ENCODE measurements around the gene RPL36AL. TPM values are rescaled to one million over a fixed set of nuclear protein-coding genes. Genes with fewer than 3 reads are reported as not detected.

The RPL36AL gene
- polyA plus RNA-seq, 1 donor (not counting 4 experiments of a cell fraction or from before 2014, with no cell fraction given), result 327 TPM

DNA sequence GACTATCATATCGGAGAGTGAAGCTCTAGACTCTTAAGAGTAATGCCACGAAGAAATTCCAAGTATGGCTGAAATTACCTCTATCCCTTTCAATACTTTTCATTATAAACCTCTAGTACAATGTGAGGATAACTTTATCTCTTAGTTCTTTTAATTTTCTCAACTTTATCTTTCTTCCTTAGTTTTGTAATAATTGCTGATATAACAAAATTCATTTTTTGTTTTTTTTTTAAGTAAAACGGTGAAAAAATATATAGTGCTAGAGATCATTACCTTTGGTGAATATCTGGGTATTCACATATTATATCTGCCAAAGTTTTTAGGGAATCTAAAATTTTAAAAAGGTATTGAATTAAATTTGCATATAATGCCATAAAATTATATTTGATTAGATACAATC lies 34.1 kb upstream of the RPL36AL start:
- Histone ChIP-seq H3K27me3 (ENCODE audit: control insufficient read depth, extremely low read depth, insufficient read depth, low read length) (no peaks in the 10 kb centered on the region), H4K20me1 (ENCODE audit: control insufficient read depth, extremely low read depth, insufficient read depth, low read length) (no peaks in the 10 kb centered on the region), H3K36me3 (ENCODE audit: control insufficient read depth in 2 of 2, extremely low read depth in 1 of 2, insufficient read depth in 2 of 2, low read length in 2 of 2) (peaks cover 0 to 1% of the 10 kb centered on the region in 2 experiments), H3K4me2 (ENCODE audit: control insufficient read depth, extremely low read depth, insufficient read depth, low read depth, low read length) (no peak overlapping the region), H3K9me1 (ENCODE audit: control insufficient read depth, extremely low read depth, insufficient read depth, low read length) (no peaks in the 10 kb centered on the region), H3K4me1 (ENCODE audit: control insufficient read depth, extremely low read depth, insufficient read depth, low read length) (peaks cover under 1% of the 10 kb centered on the region), H3K27ac (ENCODE audit: control insufficient read depth, insufficient read depth, low read length) (no peak overlapping the region), H3K9ac (ENCODE audit: control insufficient read depth, extremely low read depth, insufficient read depth, low read length) (no peak overlapping the region), H3K4me3 (ENCODE audit: control insufficient read depth in 2 of 3, extremely low read depth in 1 of 3, insufficient read depth in 2 of 3, low read depth in 1 of 3, low read length in 3 of 3) (no peak overlapping the region), H3K79me2 (ENCODE audit: control insufficient read depth, insufficient read depth, low read length) (no peaks in the 10 kb centered on the region), H3K9me3 (ENCODE audit: control insufficient read depth, low read depth, low read length) (no peaks in the 10 kb centered on the region), H2AFZ (ENCODE audit: control insufficient read depth, low read length) (no peak overlapping the region)
- dilution Hi-C loops (cut with MboI; ENCODE audit: extremely low pct_ligation_motif_present, low sequenced_read_pairs), result no loop called here
- TF ChIP-seq EZH2 (IDR thresholded peaks at IDR 0.05; ENCODE audit: low read length), result no peak
- TF ChIP-seq, protein P1, sequence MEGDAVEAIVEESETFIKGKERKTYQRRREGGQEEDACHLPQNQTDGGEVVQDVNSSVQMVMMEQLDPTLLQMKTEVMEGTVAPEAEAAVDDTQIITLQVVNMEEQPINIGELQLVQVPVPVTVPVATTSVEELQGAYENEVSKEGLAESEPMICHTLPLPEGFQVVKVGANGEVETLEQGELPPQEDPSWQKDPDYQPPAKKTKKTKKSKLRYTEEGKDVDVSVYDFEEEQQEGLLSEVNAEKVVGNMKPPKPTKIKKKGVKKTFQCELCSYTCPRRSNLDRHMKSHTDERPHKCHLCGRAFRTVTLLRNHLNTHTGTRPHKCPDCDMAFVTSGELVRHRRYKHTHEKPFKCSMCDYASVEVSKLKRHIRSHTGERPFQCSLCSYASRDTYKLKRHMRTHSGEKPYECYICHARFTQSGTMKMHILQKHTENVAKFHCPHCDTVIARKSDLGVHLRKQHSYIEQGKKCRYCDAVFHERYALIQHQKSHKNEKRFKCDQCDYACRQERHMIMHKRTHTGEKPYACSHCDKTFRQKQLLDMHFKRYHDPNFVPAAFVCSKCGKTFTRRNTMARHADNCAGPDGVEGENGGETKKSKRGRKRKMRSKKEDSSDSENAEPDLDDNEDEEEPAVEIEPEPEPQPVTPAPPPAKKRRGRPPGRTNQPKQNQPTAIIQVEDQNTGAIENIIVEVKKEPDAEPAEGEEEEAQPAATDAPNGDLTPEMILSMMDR (optimal IDR thresholded peaks at IDR 0.05 in 1 of 3, IDR thresholded peaks at IDR 0.05 in 1 of 3, conservative IDR thresholded peaks at IDR 0.05 in 1 of 3; ENCODE audit: extremely low read depth in 1 of 3, insufficient read depth in 2 of 3, low read length in 3 of 3), result no peak
- DNase-seq (ENCODE audit: low read depth, low spot score) (no peak), FAIRE-seq (no peak)

DNA sequence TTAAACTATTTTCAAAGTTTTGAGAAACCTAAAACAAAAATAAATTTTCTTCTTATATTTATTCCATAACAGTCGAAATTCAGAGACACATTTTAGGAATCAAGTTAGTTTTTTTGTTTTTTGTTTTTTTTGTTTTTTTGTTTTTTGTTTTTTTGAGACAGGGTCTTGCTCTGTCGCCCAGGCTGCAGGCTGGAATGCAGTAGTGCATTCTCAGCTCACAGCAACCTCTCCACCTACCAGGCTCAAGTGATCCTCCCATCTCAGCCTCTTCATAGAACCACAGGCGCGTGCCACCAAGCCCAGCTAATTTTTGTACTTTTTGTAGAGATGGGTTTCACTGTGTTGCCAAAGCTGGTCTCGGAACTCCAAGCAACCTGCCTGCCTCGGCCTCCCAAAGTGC lies 33.1 kb upstream of the RPL36AL start:
- dilution Hi-C loops (cut with MboI; ENCODE audit: extremely low pct_ligation_motif_present, low sequenced_read_pairs), result no loop called here
- Histone ChIP-seq H4K20me1 (ENCODE audit: control insufficient read depth, extremely low read depth, insufficient read depth, low read length) (no peaks in the 10 kb centered on the region), H3K9me1 (ENCODE audit: control insufficient read depth, extremely low read depth, insufficient read depth, low read length) (no peaks in the 10 kb centered on the region), H3K79me2 (ENCODE audit: control insufficient read depth, insufficient read depth, low read length) (no peaks in the 10 kb centered on the region), H3K27ac (ENCODE audit: control insufficient read depth, insufficient read depth, low read length) (no peak overlapping the region), H3K4me2 (ENCODE audit: control insufficient read depth, extremely low read depth, insufficient read depth, low read depth, low read length) (no peak overlapping the region), H3K4me3 (ENCODE audit: control insufficient read depth in 2 of 3, extremely low read depth in 1 of 3, insufficient read depth in 2 of 3, low read depth in 1 of 3, low read length in 3 of 3) (no peak overlapping the region), H3K4me1 (ENCODE audit: control insufficient read depth, extremely low read depth, insufficient read depth, low read length) (no peaks in the 10 kb centered on the region), H3K27me3 (ENCODE audit: control insufficient read depth, extremely low read depth, insufficient read depth, low read length) (no peaks in the 10 kb centered on the region), H3K9me3 (ENCODE audit: control insufficient read depth, low read depth, low read length) (no peaks in the 10 kb centered on the region), H3K9ac (ENCODE audit: control insufficient read depth, extremely low read depth, insufficient read depth, low read length) (no peak overlapping the region), H3K36me3 (ENCODE audit: control insufficient read depth in 2 of 2, extremely low read depth in 1 of 2, insufficient read depth in 2 of 2, low read length in 2 of 2) (peaks cover 0 to 1% of the 10 kb centered on the region in 2 experiments), H2AFZ (ENCODE audit: control insufficient read depth, low read length) (no peak overlapping the region)
- FAIRE-seq (no peak), DNase-seq (ENCODE audit: low read depth, low spot score) (no peak)
- no peak for TF ChIP-seq EZH2 (IDR thresholded peaks at IDR 0.05; ENCODE audit: low read length)
- TF ChIP-seq, protein P1 (optimal IDR thresholded peaks at IDR 0.05 in 1 of 3, IDR thresholded peaks at IDR 0.05 in 1 of 3, conservative IDR thresholded peaks at IDR 0.05 in 1 of 3; ENCODE audit: extremely low read depth in 1 of 3, insufficient read depth in 2 of 3, low read length in 3 of 3), result no peak

Data from keratinocyte (primary cell).